ENCODE data around the gene PTPRQ. TPM values are rescaled to one million over a fixed set of nuclear protein-coding genes. Genes with fewer than 3 reads are reported as not detected.

PTPRQ gene
- total RNA-seq, 2 donors from 2014 or later, result 2.3 to 2.4 TPM

GRCh38 chr12:80485222-80485987 is 41.4 kb downstream of the PTPRQ start:
- no peak for DNase-seq (ENCODE audit: low spot score)
- ATAC-seq (ENCODE audit: insufficient number of reproducible peaks, low FRiP score, low read depth), result no peak
- Histone ChIP-seq H3K4me1 (ENCODE audit: control insufficient read depth in 1 of 2, low read depth in 2 of 2) (no peaks in the 10 kb centered on the region), H3K4me3 (no peak overlapping the region), H3K27ac (no peak overlapping the region), H3K36me3 (no peaks in the 10 kb centered on the region), H3K9me3 (no peaks in the 10 kb centered on the region), H3K27me3 (replicated peaks; ENCODE audit: insufficient read depth) (no peaks in the 10 kb centered on the region)
- TF ChIP-seq, protein P1, sequence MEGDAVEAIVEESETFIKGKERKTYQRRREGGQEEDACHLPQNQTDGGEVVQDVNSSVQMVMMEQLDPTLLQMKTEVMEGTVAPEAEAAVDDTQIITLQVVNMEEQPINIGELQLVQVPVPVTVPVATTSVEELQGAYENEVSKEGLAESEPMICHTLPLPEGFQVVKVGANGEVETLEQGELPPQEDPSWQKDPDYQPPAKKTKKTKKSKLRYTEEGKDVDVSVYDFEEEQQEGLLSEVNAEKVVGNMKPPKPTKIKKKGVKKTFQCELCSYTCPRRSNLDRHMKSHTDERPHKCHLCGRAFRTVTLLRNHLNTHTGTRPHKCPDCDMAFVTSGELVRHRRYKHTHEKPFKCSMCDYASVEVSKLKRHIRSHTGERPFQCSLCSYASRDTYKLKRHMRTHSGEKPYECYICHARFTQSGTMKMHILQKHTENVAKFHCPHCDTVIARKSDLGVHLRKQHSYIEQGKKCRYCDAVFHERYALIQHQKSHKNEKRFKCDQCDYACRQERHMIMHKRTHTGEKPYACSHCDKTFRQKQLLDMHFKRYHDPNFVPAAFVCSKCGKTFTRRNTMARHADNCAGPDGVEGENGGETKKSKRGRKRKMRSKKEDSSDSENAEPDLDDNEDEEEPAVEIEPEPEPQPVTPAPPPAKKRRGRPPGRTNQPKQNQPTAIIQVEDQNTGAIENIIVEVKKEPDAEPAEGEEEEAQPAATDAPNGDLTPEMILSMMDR (IDR thresholded peaks at IDR 0.05), result no peak

GRCh38 chr12:80490329-80490728 is 46.3 kb downstream of the PTPRQ start:
- Histone ChIP-seq H3K4me3 (no peak overlapping the region), H3K27ac (no peak overlapping the region), H3K9me3 (no peaks in the 10 kb centered on the region), H3K36me3 (no peaks in the 10 kb centered on the region), H3K27me3 (replicated peaks; ENCODE audit: insufficient read depth) (no peaks in the 10 kb centered on the region), H3K4me1 (ENCODE audit: control insufficient read depth in 1 of 2, low read depth in 2 of 2) (no peaks in the 10 kb centered on the region)
- no peak for DNase-seq (ENCODE audit: low spot score)
- TF ChIP-seq, protein P1 (IDR thresholded peaks at IDR 0.05), result no peak
- no peak for ATAC-seq (ENCODE audit: insufficient number of reproducible peaks, low FRiP score, low read depth)

- TF ChIP-seq, protein P1 (IDR thresholded peaks at IDR 0.05), result no peak
- Histone ChIP-seq H3K27me3 (replicated peaks; ENCODE audit: insufficient read depth) (no peaks in the 10 kb centered on the region), H3K27ac (no peak overlapping the region), H3K4me3 (no peak overlapping the region), H3K4me1 (ENCODE audit: control insufficient read depth in 1 of 2, low read depth in 2 of 2) (no peaks in the 10 kb centered on the region), H3K9me3 (no peaks in the 10 kb centered on the region), H3K36me3 (no peaks in the 10 kb centered on the region)
- DNase-seq (ENCODE audit: low spot score) (no peak), ATAC-seq (ENCODE audit: insufficient number of reproducible peaks, low FRiP score, low read depth) (no peak)
Measured at GRCh38 chr12:80491166-80491565, 47.1 kb downstream of the PTPRQ start.

GRCh38 chr12:80493466-80493865 is 49.4 kb downstream of the PTPRQ start:
- TF ChIP-seq, protein P1 (IDR thresholded peaks at IDR 0.05), result no peak
- Histone ChIP-seq H3K27me3 (replicated peaks; ENCODE audit: insufficient read depth) (no peaks in the 10 kb centered on the region), H3K4me1 (ENCODE audit: control insufficient read depth in 1 of 2, low read depth in 2 of 2) (no peaks in the 10 kb centered on the region), H3K4me3 (no peak overlapping the region), H3K27ac (no peak overlapping the region), H3K9me3 (no peaks in the 10 kb centered on the region), H3K36me3 (no peaks in the 10 kb centered on the region)
- ATAC-seq (ENCODE audit: insufficient number of reproducible peaks, low FRiP score, low read depth), result no peak
- no peak for DNase-seq (ENCODE audit: low spot score)

GRCh38 chr12:80494836-80495235 is 50.8 kb downstream of the PTPRQ start:
- DNase-seq (ENCODE audit: low spot score), result no peak
- H3K27me3 ChIP-seq (replicated peaks; ENCODE audit: insufficient read depth), result no peaks in the 10 kb centered on the region
- H3K4me3 ChIP-seq, result no peak overlapping the region
- H3K9me3 ChIP-seq, result no peaks in the 10 kb centered on the region
- H3K4me1 ChIP-seq (ENCODE audit: control insufficient read depth in 1 of 2, low read depth in 2 of 2), result no peaks in the 10 kb centered on the region
- TF ChIP-seq, protein P1 (IDR thresholded peaks at IDR 0.05), result no peak
- H3K36me3 ChIP-seq, result no peaks in the 10 kb centered on the region
- ATAC-seq (ENCODE audit: insufficient number of reproducible peaks, low FRiP score, low read depth), result no peak
- no peak overlapping the region for H3K27ac ChIP-seq
